ENCODE measurements around the gene DOCK7.
"Not testable (repeated sequence)": the region's sequence is repeated elsewhere in the genome, so short reads cannot be mapped to it uniquely, and the experiment has no call there.

The DOCK7 gene
- total RNA-seq: 41.7 to 43.3 reads per million in 2 donors

GRCh38 chr1:62687903-62688686 is at the start of gene DOCK7:
Gene DOCK7, minus strand, starts transcription at chr1:62688386. Its CDS starts 122 bp downstream, at chr1:62688264.
- peak; percentile 31 for DNase-seq

- DNase-seq: no peak
Observed at GRCh38 chr1:62735491-62736171, 47.4 kb upstream of the DOCK7 start.

- no peak for DNase-seq
Observed at GRCh38 chr1:62732331-62732730, 44.1 kb upstream of the DOCK7 start.

- DNase-seq: no peak
Observed at GRCh38 chr1:62728963-62729362, 40.8 kb upstream of the DOCK7 start.

GRCh38 chr1:62727656-62728407 is 39.6 kb upstream of the DOCK7 start:
- DNase-seq: no peak

- DNase-seq: no peak
Observed at GRCh38 chr1:62726011-62726442, 37.8 kb upstream of the DOCK7 start.

GRCh38 chr1:62725255-62725654 is 37.1 kb upstream of the DOCK7 start:
- DNase-seq: no peak

- no peak for DNase-seq
Observed at GRCh38 chr1:62724430-62724829, 36.2 kb upstream of the DOCK7 start.

- DNase-seq: no peak
Observed at GRCh38 chr1:62723883-62724282, 35.7 kb upstream of the DOCK7 start.

GRCh38 chr1:62722796-62723195 is 34.6 kb upstream of the DOCK7 start:
- DNase-seq: no peak

GRCh38 chr1:62720946-62721554 is 32.9 kb upstream of the DOCK7 start:
- DNase-seq: no peak

- not testable (repeated sequence) for DNase-seq
Observed at GRCh38 chr1:62718400-62718799, 30.2 kb upstream of the DOCK7 start.

- no peak for DNase-seq
Observed at GRCh38 chr1:62717483-62717882, 29.3 kb upstream of the DOCK7 start.

GRCh38 chr1:62716397-62716796 is 28.2 kb upstream of the DOCK7 start:
- DNase-seq: no peak

- DNase-seq: no peak
Observed at GRCh38 chr1:62712336-62713243, 24.4 kb upstream of the DOCK7 start.

GRCh38 chr1:62707744-62708120 is 19.5 kb upstream of the DOCK7 start:
- DNase-seq: no peak

GRCh38 chr1:62706985-62707743 is 19.0 kb upstream of the DOCK7 start:
- DNase-seq: no peak

- not testable (repeated sequence) for DNase-seq
Observed at GRCh38 chr1:62698161-62698560, 10.0 kb upstream of the DOCK7 start.

GRCh38 chr1:62694479-62694878 is 6.3 kb upstream of the DOCK7 start:
- not testable (repeated sequence) for DNase-seq

GRCh38 chr1:62693123-62693522 is 4.9 kb upstream of the DOCK7 start:
- no peak for DNase-seq

Measured in activated gamma-delta T cell (primary cell).